ENCODE data around the gene ZNF318. TPM values are rescaled to one million over a fixed set of nuclear protein-coding genes. Genes with fewer than 3 reads are reported as not detected.

Gene ZNF318
- total RNA-seq, 1 donor from 2014 or later: 4.4 TPM

DNA sequence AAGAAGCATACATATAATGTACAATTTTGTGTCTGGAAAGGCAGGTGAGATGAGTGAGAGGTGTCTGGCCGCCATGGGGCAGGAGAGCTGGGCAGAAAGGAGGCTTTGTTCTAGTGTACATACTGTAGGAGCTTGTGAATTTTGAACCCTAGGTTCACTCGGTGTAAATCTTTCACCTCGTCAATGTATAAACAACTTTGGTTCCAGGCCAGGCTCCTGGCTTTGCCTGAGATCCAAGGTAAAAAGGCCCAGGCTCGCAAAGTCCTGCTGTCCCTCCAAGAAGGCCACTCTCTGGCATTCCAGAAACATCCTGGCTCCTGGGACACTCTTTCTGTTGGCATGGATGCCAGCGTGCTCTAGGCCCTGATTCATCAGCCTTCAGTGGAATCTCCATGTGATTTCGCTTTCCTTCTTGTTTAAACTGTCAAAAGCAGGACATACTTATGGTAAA is 78.5 kb downstream of the ZNF318 start:
- no peaks in the 10 kb centered on the region for H3K36me3 ChIP-seq
- no peak overlapping the region for H3K4me3 ChIP-seq
- DNase-seq (ENCODE audit: low spot score in 2 of 2): no peak
- H3K4me1 ChIP-seq: no peaks in the 10 kb centered on the region
- TF ChIP-seq, protein P1, sequence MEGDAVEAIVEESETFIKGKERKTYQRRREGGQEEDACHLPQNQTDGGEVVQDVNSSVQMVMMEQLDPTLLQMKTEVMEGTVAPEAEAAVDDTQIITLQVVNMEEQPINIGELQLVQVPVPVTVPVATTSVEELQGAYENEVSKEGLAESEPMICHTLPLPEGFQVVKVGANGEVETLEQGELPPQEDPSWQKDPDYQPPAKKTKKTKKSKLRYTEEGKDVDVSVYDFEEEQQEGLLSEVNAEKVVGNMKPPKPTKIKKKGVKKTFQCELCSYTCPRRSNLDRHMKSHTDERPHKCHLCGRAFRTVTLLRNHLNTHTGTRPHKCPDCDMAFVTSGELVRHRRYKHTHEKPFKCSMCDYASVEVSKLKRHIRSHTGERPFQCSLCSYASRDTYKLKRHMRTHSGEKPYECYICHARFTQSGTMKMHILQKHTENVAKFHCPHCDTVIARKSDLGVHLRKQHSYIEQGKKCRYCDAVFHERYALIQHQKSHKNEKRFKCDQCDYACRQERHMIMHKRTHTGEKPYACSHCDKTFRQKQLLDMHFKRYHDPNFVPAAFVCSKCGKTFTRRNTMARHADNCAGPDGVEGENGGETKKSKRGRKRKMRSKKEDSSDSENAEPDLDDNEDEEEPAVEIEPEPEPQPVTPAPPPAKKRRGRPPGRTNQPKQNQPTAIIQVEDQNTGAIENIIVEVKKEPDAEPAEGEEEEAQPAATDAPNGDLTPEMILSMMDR (IDR thresholded peaks at IDR 0.05): no peak
- no peaks in the 10 kb centered on the region for H3K9me3 ChIP-seq
- intact Hi-C loops (cut with DNase I): no loop called here
- H3K27ac ChIP-seq: no peak overlapping the region
- no peaks in the 10 kb centered on the region for H3K27me3 ChIP-seq

GRCh38 chr6:43290339-43290904 is 79.0 kb downstream of the ZNF318 start:
- no peaks in the 10 kb centered on the region for H3K27me3 ChIP-seq
- TF ChIP-seq, protein P1 (IDR thresholded peaks at IDR 0.05): no peak
- no peaks in the 10 kb centered on the region for H3K9me3 ChIP-seq
- H3K27ac ChIP-seq: no peak overlapping the region
- no peaks in the 10 kb centered on the region for H3K4me1 ChIP-seq
- no peak overlapping the region for H3K4me3 ChIP-seq
- H3K36me3 ChIP-seq: no peaks in the 10 kb centered on the region
- DNase-seq (ENCODE audit: low spot score in 2 of 2): no peak
- intact Hi-C loops (cut with DNase I): no loop called here

GRCh38 chr6:43287717-43288679 is 81.4 kb downstream of the ZNF318 start:
- Histone ChIP-seq H3K36me3 (no peaks in the 10 kb centered on the region), H3K9me3 (no peaks in the 10 kb centered on the region), H3K27ac (no peak overlapping the region), H3K4me1 (no peaks in the 10 kb centered on the region), H3K27me3 (no peaks in the 10 kb centered on the region), H3K4me3 (no peak overlapping the region)
- TF ChIP-seq, protein P1 (IDR thresholded peaks at IDR 0.05): no peak
- intact Hi-C loops (cut with DNase I): no loop called here
- no peak for DNase-seq (ENCODE audit: low spot score in 2 of 2)

- Histone ChIP-seq H3K27me3 (no peaks in the 10 kb centered on the region), H3K9me3 (no peaks in the 10 kb centered on the region), H3K4me3 (no peak overlapping the region), H3K36me3 (no peaks in the 10 kb centered on the region), H3K4me1 (no peaks in the 10 kb centered on the region), H3K27ac (no peak overlapping the region)
- no peak for DNase-seq (ENCODE audit: low spot score in 2 of 2)
- intact Hi-C loops (cut with DNase I): no loop called here
- TF ChIP-seq, protein P1 (IDR thresholded peaks at IDR 0.05): no peak
Observed at GRCh38 chr6:43286980-43287716, 82.3 kb downstream of the ZNF318 start.

- H3K4me3 ChIP-seq: no peak overlapping the region
- intact Hi-C loops (cut with DNase I): no loop called here
- H3K36me3 ChIP-seq: no peaks in the 10 kb centered on the region
- no peaks in the 10 kb centered on the region for H3K9me3 ChIP-seq
- no peaks in the 10 kb centered on the region for H3K27me3 ChIP-seq
- DNase-seq (ENCODE audit: low spot score in 2 of 2): no peak
- H3K4me1 ChIP-seq: no peaks in the 10 kb centered on the region
- H3K27ac ChIP-seq: no peak overlapping the region
- TF ChIP-seq, protein P1 (IDR thresholded peaks at IDR 0.05): no peak
Observed at GRCh38 chr6:43286456-43286979, 82.9 kb downstream of the ZNF318 start.
